PC-3 (cell line): ENCODE data around the gene FBXO9.

ENCODE experiments used
- CTCF ChIP-seq: fragments of 300-600 bp; sonication (generic); conservative IDR thresholded peaks from 2 replicates; pipeline ENCODE4 v1.5.1; 2017; ENCODE audit warnings: antibody characterized with exemption, low read depth, mild to moderate bottlenecking, low read length
- EZH2 ChIP-seq: fragments of 300-600 bp; sonication (generic); IDR thresholded peaks from one replicate; pipeline ENCODE4 v1.6.1; 2017; ENCODE audit warnings: antibody characterized with exemption, mild to moderate bottlenecking, low read length; ENCODE audit not compliant: unreplicated experiment
- EZH2phosphoT487 ChIP-seq: fragments of 300-600 bp; sonication (generic); IDR thresholded peaks from 2 replicates; pipeline ENCODE4 v1.6.1; 2018; ENCODE audit warnings: mild to moderate bottlenecking, antibody characterized with exemption, low read length, borderline replicate concordance

GRCh38 chr6:53100561-53100960 is 35.4 kb downstream of the FBXO9 start:
- TF ChIP-seq CTCF (no peak), EZH2 (no peak), EZH2phosphoT487 (no peak)
